HEK293T (cell line): Measurements from ENCODE around the gene ABCD1.

Source experiments
- FOXK2 ChIP-seq: fragments of 450-650 bp; IDR thresholded peaks from 2 replicates; pipeline ENCODE4 v1.6.1; 2016; ENCODE audit warnings: mild to moderate bottlenecking
- NFRKB ChIP-seq: fragments of 450-650 bp; IDR thresholded peaks from 2 replicates; pipeline ENCODE4 v1.6.1; 2016; ENCODE audit warnings: mild to moderate bottlenecking, moderate library complexity

- TF ChIP-seq NFRKB = no peak
- no peak for TF ChIP-seq FOXK2
Measured at GRCh38 chrX:153778684-153779101, 54.0 kb downstream of the ABCD1 start.
